NCI-H2196 treated with DMSO at 0.1 percent for 48 hours (cell line): ENCODE measurements around the gene TAX1BP1.
"Not testable (repeated sequence)": the region's sequence is repeated elsewhere in the genome, so short reads cannot be mapped to it uniquely, and the experiment has no call there.

Experiments
- DNase-seq: peaks from one replicate; lab custom pipeline; 2025; ENCODE audit not compliant: unreplicated experiment; lab: John Stamatoyannopoulos, UW

The TAX1BP1 gene

DNA sequence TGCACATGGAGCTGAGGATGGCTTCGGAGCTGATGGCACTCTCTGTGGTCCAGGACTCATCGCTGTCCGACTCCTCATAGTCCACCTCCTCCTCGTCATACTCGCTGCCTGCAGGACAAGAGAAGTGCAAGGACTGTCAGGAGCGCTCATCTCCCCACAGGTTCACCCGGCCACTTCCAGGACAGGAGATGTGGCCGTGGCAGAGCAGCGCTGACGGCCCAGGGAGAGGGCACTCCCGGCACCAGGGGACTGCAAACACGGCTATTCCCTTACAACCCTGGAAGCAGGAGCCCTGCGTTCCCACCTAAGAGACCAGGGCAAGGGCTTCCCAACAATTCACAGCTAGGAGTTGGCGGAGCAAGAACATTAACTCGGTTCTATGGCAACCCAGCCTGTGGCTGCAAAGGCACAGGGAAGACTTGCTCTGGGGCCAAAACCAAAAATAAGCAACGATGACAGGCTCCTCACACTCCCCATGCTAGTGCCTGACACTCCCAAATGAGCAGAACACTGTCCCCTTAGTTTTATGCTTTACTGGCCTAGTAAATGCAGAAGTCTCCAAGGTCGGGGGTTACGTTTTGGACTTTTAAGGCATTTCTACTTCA, 100.9 kb downstream of the TAX1BP1 start:
- no peak for DNase-seq

DNA sequence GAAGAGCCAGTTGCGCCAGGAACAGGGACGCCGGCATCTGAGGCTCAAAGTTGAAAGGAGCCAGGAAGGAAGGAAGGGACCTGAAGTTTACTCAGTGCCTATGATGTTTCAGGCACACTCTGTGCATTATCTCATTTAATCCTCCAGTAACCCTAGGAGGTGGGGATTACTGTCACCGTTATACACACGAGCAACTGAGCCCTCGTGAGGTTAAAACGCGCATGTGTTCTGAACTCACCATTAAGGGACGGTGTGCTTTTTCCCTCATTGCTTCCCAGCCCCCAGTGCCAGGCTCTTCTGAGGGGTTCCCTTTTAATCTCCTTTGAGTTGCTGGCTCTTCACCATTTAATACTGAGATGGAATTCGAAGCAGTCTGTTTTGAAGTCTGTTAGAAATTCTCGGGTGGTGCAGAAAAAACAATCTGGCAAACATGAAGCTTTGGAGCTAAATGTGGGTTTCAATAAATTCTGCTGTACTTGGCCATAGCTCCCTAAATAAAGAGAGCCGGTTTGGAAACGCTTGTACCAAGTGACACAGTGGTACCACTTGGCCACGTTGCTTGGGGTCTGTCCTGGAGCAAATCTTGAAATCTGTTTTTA, 102.2 kb downstream of the TAX1BP1 start:
- no peak for DNase-seq

DNA sequence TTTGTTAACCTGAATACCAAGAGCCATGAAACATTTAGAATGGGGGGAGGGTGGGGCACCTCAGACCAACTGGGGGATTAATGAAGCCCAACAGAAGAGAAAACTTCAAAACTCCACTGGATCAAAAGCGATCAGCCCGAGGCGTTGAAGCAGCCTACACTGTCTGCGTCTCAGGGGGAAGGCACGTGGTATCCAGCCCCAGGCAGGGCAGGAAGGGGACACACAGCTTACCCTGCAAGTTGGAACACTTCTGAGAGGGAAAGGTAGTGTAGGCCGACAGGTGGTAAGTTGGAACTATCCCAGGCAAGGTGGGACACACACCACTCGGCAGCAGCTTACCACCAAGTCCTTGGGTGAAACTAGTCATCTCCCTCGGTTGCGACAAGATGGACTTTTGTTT, 102.9 kb downstream of the TAX1BP1 start:
- no peak for DNase-seq

DNA sequence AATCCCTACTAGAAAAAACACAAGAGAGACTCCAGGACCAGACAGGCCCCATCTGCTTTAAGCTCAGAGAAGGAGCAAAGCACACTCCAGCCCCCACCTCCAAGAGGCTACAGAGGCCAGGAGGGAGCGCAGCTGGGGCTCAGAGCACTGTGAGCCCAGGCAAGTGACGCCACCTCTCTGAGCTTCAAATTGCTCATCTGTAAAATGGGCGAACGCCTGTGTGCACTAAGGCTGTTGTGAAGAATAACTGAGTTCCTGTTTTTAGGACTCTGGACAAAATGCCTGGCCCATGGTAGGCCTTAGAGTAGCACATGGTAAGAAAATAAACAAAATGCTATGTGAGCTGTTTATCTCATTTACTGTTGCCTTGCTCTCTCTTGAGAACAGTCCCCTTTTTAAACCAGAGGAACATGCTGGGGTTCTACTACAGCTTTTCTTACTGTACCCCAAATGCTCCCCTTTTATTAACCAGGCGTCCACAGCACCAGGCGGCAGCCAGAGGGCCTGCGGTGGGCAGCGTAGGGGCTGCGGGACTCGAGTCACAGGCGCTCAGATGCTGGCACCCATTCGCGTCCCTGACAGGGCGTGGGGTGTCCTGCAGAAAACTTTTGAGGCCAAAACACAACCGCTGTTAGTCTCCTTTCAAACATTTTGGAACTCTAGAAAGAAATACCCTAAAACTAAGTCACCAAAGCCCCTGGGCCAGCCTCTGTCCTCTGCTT, 103.8 kb downstream of the TAX1BP1 start:
- DNase-seq = no peak

GRCh38 chr7:27846388-27846787, 106.4 kb downstream of the TAX1BP1 start:
- DNase-seq = no peak

- DNase-seq = no peak
These were observed 110.6 kb downstream of the TAX1BP1 start for GRCh38 chr7:27850531-27850930.

DNA sequence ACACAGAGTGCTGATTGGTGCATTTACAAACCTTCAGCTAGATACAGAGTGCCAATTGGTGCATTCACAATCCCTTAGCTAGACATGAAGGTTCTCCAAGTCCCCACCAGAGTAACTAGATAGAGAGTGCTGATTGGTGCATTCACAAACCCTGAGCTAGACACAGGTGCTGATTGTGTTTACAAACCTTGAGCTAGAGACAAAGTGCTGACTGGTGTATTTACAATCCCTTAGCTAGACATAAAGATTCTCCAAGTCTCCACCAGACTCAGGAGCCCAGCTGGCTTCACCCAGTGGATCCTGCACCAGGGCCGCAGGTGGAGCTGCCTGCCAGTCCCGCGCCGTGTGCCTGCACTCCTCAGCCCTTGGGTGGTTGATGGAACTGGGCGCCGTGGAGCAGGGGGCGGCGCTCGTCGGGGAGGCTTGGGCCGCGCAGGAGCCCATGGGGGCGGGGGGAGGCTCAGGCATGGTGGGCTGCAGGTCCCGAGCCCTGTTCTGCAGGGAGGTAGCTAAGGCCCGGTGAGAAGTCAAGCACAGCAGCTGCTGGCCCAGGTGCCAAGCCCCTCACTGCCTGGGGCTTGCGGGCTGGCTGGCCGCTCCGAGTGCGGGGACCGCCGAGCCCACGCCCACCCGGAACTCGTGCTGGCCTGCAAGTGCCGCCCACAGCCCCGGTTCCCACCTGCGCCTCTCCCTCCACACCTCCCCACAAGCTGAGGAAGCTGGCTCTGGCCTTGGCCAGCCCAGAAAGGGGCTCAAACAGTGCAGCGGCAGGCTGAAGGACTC, 116.9 kb downstream of the TAX1BP1 start:
- not testable (repeated sequence) for DNase-seq

- no peak for DNase-seq
These were observed 120.8 kb downstream of the TAX1BP1 start for GRCh38 chr7:27860800-27861199.

- no peak for DNase-seq
These were observed 121.8 kb downstream of the TAX1BP1 start for GRCh38 chr7:27861747-27862146.

- no peak for DNase-seq
These were observed 123.9 kb downstream of the TAX1BP1 start for GRCh38 chr7:27863880-27864279.

- DNase-seq = no peak
These were observed 126.3 kb downstream of the TAX1BP1 start for GRCh38 chr7:27866256-27866655.

GRCh38 chr7:27866828-27867672, 127.1 kb downstream of the TAX1BP1 start:
- DNase-seq = no peak

- DNase-seq = no peak
These were observed 128.2 kb downstream of the TAX1BP1 start for GRCh38 chr7:27868131-27868550.

DNA sequence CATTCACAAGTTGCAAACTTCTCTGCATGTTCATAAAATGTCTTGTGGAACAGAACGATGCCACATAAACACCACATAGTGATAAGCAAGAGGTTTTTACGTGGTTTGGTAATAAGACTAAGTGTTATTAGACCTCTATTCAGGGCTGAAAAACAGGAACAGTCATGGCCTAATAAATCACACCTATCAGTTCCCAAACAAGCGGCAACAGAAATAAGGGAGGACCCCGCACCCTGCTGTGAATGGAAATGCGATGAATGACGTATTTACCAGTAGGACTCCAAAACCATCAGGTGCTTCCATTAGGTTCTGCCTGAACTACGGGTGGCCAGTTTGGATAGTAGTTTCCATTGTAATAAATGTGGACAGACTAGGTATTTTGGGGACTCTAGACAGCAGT, 129.1 kb downstream of the TAX1BP1 start:
- DNase-seq = no peak

DNA sequence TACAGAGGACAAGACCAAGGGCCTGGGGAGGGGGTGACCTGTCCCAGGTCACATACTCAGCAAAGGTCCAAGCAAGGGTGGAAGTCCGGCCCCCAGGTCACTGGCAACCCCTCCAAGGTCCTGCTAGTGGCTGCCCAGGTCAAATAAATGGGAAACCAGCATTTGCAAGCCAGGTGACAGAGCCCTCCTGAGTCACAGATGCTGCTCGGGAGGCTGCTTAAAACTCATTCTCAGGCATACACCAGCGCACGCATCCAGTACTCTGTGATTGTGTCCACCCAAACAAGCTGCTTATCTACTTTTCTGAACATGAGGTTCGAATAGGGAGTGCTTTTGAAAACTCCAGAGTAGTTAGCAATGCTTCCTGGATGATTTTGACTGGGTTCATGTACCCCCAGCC, 130.6 kb downstream of the TAX1BP1 start:
- DNase-seq = no peak

GRCh38 chr7:27871086-27871485, 131.1 kb downstream of the TAX1BP1 start:
- DNase-seq = no peak

- no peak for DNase-seq
These were observed 131.9 kb downstream of the TAX1BP1 start for GRCh38 chr7:27871866-27872265.

DNA sequence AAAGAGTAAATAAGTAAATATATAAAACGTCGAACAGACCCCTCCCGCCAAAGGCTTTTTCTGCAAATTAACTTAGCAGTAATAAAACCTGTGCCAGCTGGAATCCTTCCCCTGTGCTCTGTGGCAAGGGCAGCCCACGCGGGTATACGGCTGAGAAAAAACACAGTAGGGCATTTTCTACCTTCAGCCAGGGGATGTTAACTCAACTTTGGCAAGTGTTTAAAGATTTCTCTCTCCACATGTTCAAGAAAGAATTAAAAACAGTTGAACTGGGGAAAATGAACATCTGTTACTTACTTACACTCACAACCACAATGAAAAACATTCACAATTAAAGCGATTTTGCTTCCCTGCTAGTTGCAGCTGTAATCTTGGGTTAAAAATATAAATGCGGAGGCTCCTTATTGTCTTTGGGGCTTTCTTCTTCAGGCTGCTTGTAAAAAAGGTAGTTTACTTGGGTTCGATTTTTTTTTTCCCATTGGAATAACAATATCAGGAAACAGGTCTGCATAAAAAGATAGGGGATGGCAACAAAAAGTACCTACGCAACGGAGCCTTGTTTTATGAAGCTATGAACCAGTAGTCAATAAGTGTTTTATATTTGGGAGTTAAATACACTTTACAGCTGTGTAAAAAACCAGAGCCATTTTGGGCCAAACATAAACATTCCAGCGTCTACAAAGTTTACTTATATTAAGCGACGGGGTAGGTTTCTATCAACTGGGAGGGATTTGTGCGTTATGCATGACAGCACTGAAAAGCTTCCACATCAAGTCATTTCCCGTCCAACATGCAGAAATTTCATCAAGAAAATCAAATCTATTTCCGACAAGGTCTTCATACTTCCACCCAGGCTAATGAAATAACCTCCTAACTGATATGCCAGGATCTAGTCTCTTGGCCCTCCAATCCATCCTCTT, 132.7 kb downstream of the TAX1BP1 start:
- no peak for DNase-seq
